ENCODE measurements around the gene POLN.
A peak's percentile ranks its signal among the peaks of the same experiment; 100 is the strongest.
"Not testable (repeated sequence)": the region's sequence is repeated elsewhere in the genome, so short reads cannot be mapped to it uniquely, and the experiment has no call there.

Gene POLN

DNA sequence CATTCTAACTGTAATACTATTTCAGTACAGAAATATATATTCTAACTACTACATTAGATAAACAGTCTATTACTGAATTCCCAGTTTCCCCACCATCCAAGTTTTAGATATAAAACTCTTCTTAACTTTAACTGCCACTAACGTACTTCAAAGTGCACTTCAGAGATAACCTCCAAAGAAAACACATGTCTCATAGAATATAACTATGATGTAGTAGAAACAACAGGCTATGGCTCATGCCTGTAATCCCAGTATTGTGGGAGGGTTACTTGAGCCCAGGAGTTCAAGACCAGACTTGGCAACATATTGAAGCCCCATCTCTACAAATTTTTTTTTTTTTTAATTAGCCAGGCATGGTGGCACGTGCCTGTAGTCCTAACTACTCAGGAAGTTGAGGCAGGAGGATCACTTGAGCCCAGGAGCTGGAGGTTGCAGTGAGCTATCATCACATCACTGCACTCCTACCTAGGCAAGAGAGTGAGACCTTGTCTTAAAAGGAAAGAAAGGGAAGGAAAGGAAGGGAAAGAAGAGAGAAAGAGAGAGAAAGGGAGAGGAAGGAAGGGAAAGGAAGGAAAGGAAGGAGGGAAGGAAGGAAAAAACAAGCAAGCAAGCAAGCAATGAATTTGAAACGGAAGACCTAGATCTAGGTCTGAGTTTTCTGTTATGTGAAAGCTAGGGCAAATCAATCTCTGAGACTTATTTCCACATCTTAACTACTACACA, 4.8 kb downstream of the POLN start:
- FAIRE-seq = no peak

GRCh38 chr4:2231082-2231481, 10.8 kb downstream of the POLN start:
- FAIRE-seq (no peak), DNase-seq (ENCODE audit: extremely low spot score, insufficient read length, low read depth) (no peak)

More for the DNA sequence above, 4.8 kb downstream of the POLN start:
- no peak for DNase-seq (ENCODE audit: extremely low spot score, insufficient read length, low read depth)

- FAIRE-seq (no peak), DNase-seq (ENCODE audit: extremely low spot score, insufficient read length, low read depth) (no peak)
Measured at GRCh38 chr4:2226261-2226660, 15.7 kb downstream of the POLN start.

DNA sequence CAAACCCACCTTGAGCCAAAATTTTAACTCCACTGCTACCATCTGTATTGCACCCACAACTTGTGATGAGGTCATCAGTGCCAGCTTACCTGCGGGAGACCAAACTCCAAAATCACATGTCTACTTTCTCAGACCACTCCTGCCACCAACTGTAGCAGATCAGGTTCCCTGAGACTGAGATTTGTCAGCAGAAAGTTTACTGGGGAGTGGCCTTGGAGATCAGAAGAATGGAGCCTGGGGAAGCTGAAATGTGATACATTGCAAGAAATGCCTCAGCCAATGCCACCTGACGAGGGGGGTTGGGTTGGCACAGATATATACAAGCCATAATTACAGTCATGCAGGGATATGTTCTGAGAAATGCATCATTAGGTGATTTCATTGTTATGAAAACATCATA, 19.1 kb downstream of the POLN start:
- FAIRE-seq (no peak), DNase-seq (ENCODE audit: extremely low spot score, insufficient read length, low read depth) (no peak)

DNA sequence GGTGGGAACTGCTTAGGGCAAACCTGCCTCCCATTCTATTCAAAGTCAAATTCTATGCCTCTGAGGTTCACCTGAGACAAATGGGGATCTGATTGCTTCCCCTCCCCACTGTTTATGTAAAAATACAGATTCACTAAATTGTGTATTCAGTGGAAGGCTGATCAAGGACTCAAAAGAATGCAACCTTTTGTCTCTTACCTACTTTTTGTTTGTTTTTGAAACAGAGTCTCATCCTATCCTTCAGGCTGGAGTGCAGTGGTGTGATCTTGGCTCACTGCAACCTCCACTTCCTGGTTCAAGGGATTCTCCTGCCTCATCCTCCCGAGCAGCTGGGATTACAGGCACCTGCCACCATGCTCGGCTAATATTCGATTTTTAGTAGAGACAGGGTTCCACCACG, 20.5 kb downstream of the POLN start:
- DNase-seq (ENCODE audit: extremely low spot score, insufficient read length, low read depth); FAIRE-seq: not testable (repeated sequence)

- FAIRE-seq (peak; percentile 77), DNase-seq (ENCODE audit: extremely low spot score, insufficient read length, low read depth) (peak; percentile 20)
Measured at GRCh38 chr4:2220016-2220630, 21.8 kb downstream of the POLN start.

DNA sequence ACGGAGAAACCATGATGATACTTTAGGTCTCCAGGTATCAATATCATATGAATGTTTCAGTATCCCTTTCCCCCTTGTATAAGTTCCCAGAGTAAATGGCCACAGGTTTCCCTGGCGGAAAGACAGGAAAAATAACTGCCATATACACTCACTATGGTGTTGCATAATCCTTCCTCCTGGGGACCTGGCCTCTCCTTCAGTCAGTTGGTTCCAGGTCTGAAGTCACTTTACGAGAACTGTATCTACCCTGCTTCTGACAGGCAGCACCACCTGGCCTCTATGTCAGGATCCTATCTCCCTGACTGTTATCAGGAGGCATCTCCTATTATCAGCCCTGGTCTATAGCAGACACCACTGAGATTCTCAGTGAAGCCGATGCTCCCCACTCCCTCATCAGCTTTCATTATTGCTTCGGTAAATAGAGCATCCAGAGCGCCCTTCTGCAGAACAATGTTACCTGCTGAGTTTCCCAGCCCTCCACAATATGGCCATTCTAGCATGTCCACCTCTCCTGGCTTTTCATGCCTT, 22.6 kb downstream of the POLN start:
- DNase-seq (ENCODE audit: extremely low spot score, insufficient read length, low read depth) (no peak), FAIRE-seq (no peak)

GRCh38 chr4:2218436-2218835, 23.5 kb downstream of the POLN start:
- no peak for DNase-seq (ENCODE audit: extremely low spot score, insufficient read length, low read depth)
- no peak for FAIRE-seq

- DNase-seq (ENCODE audit: extremely low spot score, insufficient read length, low read depth) (no peak), FAIRE-seq (no peak)
Measured at GRCh38 chr4:2217726-2218125, 24.2 kb downstream of the POLN start.

GRCh38 chr4:2212831-2213230, 29.1 kb downstream of the POLN start:
- DNase-seq (ENCODE audit: extremely low spot score, insufficient read length, low read depth) (no peak), FAIRE-seq (no peak)

DNA sequence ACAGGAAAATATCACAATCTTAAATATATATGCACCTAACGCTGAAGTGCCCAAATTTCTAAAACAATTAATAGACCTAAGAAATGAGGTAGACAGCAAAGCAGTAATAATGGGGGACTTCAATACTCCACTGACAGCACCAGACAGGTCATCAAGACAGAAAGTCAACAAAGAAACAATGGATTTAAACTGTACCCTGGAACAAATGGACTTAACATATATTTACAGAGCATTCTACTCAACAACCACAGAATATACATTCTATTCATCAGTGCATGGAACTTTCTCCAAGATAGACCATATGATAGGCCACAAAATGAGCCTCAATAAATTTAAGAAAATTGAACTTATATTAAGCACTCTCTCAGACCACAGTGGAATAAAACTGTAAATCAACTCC, 39.1 kb downstream of the POLN start:
- DNase-seq (ENCODE audit: extremely low spot score, insufficient read length, low read depth); FAIRE-seq: not testable (repeated sequence)

- FAIRE-seq = no peak
Measured at GRCh38 chr4:2194496-2194895, 47.4 kb downstream of the POLN start.

GRCh38 chr4:2193326-2193725, 48.6 kb downstream of the POLN start:
- FAIRE-seq (no peak), DNase-seq (ENCODE audit: extremely low spot score, insufficient read length, low read depth) (no peak)

More at GRCh38 chr4:2194496-2194895, 47.4 kb downstream of the POLN start:
- no peak for DNase-seq (ENCODE audit: extremely low spot score, insufficient read length, low read depth)

DNA sequence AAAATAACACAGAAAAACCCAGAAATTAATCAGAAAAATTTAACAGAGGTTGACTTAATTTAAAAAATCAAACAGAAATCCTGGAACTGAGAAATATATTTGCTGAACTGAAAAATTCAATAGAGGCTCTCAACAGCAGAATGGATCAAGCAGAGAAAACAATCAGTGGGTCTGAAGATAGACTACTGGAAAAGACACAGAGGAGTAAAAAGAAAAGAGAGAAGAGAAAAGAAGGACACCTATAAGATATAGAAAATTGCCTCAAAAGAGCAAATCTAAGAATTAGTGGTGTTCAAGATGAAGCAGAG, 55.1 kb downstream of the POLN start:
- no peak for FAIRE-seq
- DNase-seq (ENCODE audit: extremely low spot score, insufficient read length, low read depth) = no peak

DNA sequence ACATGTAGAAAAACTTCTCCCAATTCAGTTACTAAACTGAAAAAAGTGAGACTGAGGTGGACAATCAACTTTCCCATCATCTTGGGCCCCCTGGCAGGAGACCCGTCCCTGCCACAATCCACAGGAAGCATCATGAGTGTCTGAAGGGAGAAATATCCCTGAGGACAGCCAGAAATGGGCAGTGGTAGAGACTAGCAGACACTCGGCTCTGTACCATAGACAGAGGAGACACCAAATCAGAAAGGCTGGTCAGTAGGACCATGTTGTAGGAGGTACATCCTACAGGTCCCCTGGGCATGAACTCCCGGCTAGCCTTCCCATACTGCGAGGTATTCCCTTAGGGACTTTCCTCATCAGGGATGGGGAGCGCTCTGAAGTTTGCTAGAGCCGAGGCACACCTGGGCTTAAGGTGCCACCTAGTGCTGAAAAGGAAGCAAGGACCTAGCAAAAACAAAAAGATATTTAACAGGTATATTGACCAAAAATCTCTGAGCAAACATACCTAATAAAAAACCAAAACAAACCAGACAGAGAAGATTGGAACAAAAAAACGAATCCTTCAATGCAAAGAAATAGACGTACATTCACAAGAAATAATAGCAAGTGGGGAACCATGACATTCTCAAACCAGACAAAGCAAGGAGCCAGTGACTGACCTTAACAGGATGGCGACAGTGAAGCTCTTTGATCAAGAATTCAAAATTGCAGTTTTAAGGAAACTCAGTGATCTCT, 55.6 kb downstream of the POLN start:
- DNase-seq (ENCODE audit: extremely low spot score, insufficient read length, low read depth) (no peak), FAIRE-seq (no peak)

DNA sequence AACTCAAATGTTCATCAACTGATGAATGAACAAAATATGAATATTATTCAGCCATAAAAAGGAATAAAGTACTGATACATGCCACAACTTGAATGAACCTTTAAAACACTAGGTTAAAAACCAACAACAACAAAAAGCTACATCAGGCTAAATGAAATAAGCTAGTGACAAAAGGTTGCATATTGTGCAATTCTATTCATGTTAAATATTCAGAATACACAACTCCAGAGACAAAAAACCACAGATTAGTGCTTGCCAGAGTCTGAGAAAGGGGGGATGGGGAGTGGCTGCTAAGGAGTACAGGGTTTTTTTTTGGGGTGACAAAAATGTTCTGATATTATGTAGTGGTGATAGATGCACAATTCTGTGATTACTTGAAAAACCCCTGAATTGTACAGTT, 58.5 kb downstream of the POLN start:
- DNase-seq (ENCODE audit: extremely low spot score, insufficient read length, low read depth) = no peak
- no peak for FAIRE-seq

DNA sequence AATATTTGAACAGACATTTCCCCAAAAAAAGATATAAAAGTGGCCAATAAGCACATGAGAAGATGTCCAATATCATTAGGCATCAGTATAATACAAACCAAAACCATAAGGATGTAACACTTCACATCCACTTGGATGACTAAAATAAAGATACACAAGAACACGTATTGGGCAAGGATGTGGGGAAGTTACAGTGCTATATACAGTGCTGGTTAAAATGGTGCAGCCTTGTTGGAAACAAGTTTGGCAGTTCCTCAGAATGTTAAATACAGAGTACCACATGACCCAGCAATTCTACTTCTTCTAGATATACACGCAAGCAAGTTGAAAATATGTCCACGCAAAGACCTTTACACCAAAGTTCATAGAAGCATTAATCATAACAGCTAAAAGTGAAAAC, 58.9 kb downstream of the POLN start:
- FAIRE-seq (no peak), DNase-seq (ENCODE audit: extremely low spot score, insufficient read length, low read depth) (no peak)

DNA sequence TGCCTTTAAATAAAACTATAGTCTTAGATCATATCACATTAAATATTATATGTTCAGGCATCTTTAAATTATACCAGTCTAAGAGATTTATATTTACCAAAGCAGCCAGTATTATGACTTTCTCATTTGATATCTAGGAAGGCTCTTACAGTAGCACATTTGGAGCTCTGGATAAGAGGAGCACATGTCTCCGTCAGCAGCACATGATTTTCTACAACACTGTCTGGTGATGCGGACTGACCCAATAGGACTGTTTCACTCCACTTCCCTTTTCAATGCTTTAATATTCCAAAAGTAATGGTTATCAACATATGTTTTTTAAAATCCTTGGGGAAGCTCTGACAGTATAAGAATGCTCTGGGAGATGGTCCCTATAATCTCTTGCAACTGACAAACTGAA, 61.5 kb downstream of the POLN start:
- DNase-seq (ENCODE audit: extremely low spot score, insufficient read length, low read depth) = no peak
- no peak for FAIRE-seq

- DNase-seq (ENCODE audit: extremely low spot score, insufficient read length, low read depth) = no peak
- no peak for FAIRE-seq
Measured at GRCh38 chr4:2179717-2180116, 62.2 kb downstream of the POLN start.

GRCh38 chr4:2178986-2179385, 62.9 kb downstream of the POLN start:
- FAIRE-seq (no peak), DNase-seq (ENCODE audit: extremely low spot score, insufficient read length, low read depth) (no peak)

DNA sequence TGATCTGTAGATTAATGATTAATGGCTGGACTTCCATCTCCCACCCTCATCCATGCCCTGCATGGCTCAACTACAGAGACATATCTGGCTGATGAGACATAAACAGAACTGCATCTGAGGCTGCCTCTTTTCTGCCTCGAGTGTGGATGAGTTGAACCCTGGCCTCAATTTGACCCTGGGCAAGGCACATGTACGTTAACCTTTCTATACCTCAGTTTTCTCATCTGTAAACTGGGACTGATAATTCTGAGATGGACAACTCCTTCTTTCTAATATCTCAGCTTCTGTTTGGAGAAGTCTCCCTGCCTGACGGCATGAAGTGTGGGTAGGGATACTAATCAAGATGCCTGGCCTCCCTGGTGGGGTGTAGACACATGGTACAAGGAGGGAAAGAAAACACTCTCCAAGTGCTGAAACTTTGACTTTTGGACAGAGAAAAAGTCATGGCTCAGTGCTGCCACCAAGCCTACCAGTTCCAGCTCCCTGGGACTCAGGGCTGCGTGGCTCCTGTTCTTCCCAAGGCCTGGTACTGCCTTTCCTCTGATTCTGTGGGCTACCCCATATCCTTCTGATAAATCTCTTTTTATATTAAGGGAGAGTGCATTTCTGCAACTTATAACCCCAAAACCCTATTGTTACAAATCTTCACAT, 64.4 kb downstream of the POLN start:
- DNase-seq (ENCODE audit: extremely low spot score, insufficient read length, low read depth) = no peak
- FAIRE-seq = no peak
